ENCODE measurements around the gene CARD11.

GRCh38 chr7:2921653-2922347 is 121.9 kb downstream of the CARD11 start:
- TF ChIP-seq CTCF (conservative IDR thresholded peaks at IDR 0.05; ENCODE audit: low read depth, low read length) (no peak), NFE2L2 (IDR thresholded peaks at IDR 0.05; ENCODE audit: low read depth, low read length) (no peak), USF2 (IDR thresholded peaks at IDR 0.05; ENCODE audit: low read depth, low read length) (no peak), POLR2A (IDR thresholded peaks at IDR 0.05; ENCODE audit: low read depth, low read length) (no peak), MAFK (IDR thresholded peaks at IDR 0.05; ENCODE audit: low read depth, low read length) (no peak), RFX5 (IDR thresholded peaks at IDR 0.05; ENCODE audit: low read depth, low read length) (no peak)

All from IMR-90 (cell line).